ENCODE results near the gene ABTB1. TPM values are rescaled to one million over a fixed set of nuclear protein-coding genes. Genes with fewer than 3 reads are reported as not detected.

ABTB1 gene
- total RNA-seq, 1 donor from 2014 or later = 11.8 TPM

GRCh38 chr3:127644641-127645370 is 27.9 kb upstream of the ABTB1 start:
- H3K4me3 ChIP-seq (ENCODE audit: insufficient read depth, low read depth, low read length) = no peak overlapping the region
- H3K4me3 Mint-ChIP-seq (ENCODE audit: unreplicated experiment) = no peak overlapping the region
- H3K36me3 ChIP-seq (ENCODE audit: insufficient read depth, low read length) = no peaks in the 10 kb centered on the region
- H3K9me3 ChIP-seq (ENCODE audit: insufficient read depth, low read depth, low read length) = no peaks in the 10 kb centered on the region
- H4K20me1 ChIP-seq (ENCODE audit: insufficient read depth, low read length) = no peaks in the 10 kb centered on the region
- no peaks in the 10 kb centered on the region for H3K36me3 Mint-ChIP-seq (ENCODE audit: low read depth, unreplicated experiment)
- no peaks in the 10 kb centered on the region for H3K9me3 Mint-ChIP-seq (ENCODE audit: unreplicated experiment)
- H3K27ac ChIP-seq (ENCODE audit: low read depth, low read length) = no peak overlapping the region
- FAIRE-seq (no peak), DNase-seq (ENCODE audit: low read depth) (no peak)
- H3K4me1 ChIP-seq (ENCODE audit: insufficient read depth, low read length) = peaks cover 3% of the 10 kb centered on the region
- H2AFZ ChIP-seq (ENCODE audit: low read depth, low read length) = no peak overlapping the region
- no peak for TF ChIP-seq CTCF (IDR thresholded peaks at IDR 0.05; ENCODE audit: insufficient read depth, low read depth, low read length)
- TF ChIP-seq EZH2 (IDR thresholded peaks at IDR 0.05; ENCODE audit: insufficient read depth, low read length) = no peak
- no peak overlapping the region for H3K4me2 ChIP-seq (ENCODE audit: low read length)
- H3K79me2 ChIP-seq (ENCODE audit: insufficient read depth, low read length) = no peaks in the 10 kb centered on the region
- peaks cover 8% of the 10 kb centered on the region for H3K27me3 Mint-ChIP-seq (ENCODE audit: low read depth, unreplicated experiment)
- H3K27me3 ChIP-seq (ENCODE audit: insufficient read depth, low read length) = no peaks in the 10 kb centered on the region
- H3K27ac Mint-ChIP-seq (ENCODE audit: unreplicated experiment) = no peak overlapping the region
- H3K4me1 Mint-ChIP-seq (ENCODE audit: low read depth, unreplicated experiment) = peaks cover 3% of the 10 kb centered on the region
- no peak overlapping the region for H3K9ac ChIP-seq (ENCODE audit: low read length)

DNA sequence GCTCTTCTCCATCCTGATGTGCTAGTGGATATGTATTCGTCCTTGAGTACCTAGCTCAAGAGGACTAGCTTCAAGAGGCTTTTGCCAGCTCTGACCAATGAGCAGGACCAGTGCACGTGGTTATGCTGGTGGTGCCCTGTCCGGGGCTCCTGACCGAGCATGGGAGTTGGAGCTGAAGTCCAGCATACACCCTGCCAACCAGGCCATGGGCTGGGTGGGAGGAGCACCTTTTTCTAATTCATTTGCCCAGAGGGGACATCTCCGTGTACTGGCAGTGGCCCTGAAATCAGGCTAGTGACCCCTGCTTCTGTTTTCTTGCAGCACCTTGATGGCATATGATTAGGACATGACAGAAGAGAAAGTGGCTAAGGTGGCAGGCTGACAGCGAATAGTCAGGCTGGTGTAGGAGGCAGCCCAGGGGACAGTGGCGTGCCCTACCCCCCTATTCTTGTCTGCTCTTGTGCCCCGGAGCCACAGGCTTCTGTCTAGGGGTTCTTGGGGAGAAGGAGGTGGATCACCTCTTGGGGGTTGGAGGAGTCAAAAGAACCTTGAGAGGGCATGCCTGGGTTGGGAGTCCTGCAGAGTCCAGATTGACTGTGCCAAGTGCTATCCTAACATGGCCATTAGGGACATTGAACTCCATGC is 27.3 kb upstream of the ABTB1 start:
- no peaks in the 10 kb centered on the region for H3K9me3 ChIP-seq (ENCODE audit: insufficient read depth, low read depth, low read length)
- H4K20me1 ChIP-seq (ENCODE audit: insufficient read depth, low read length) = no peaks in the 10 kb centered on the region
- no peaks in the 10 kb centered on the region for H3K4me1 ChIP-seq (ENCODE audit: insufficient read depth, low read length)
- no peak overlapping the region for H3K27ac ChIP-seq (ENCODE audit: low read depth, low read length)
- TF ChIP-seq CTCF (IDR thresholded peaks at IDR 0.05; ENCODE audit: insufficient read depth, low read depth, low read length) (no peak), EZH2 (IDR thresholded peaks at IDR 0.05; ENCODE audit: insufficient read depth, low read length) (no peak)
- Mint-ChIP-seq H3K4me1 (ENCODE audit: low read depth, unreplicated experiment) (no peaks in the 10 kb centered on the region), H3K4me3 (ENCODE audit: unreplicated experiment) (no peak overlapping the region), H3K9me3 (ENCODE audit: unreplicated experiment) (no peaks in the 10 kb centered on the region), H3K27ac (ENCODE audit: unreplicated experiment) (no peak overlapping the region), H3K27me3 (ENCODE audit: low read depth, unreplicated experiment) (peaks cover 8% of the 10 kb centered on the region), H3K36me3 (ENCODE audit: low read depth, unreplicated experiment) (no peaks in the 10 kb centered on the region)
- H3K4me3 ChIP-seq (ENCODE audit: insufficient read depth, low read depth, low read length) = no peak overlapping the region
- no peaks in the 10 kb centered on the region for H3K36me3 ChIP-seq (ENCODE audit: insufficient read depth, low read length)
- H2AFZ ChIP-seq (ENCODE audit: low read depth, low read length) = no peak overlapping the region
- no peak overlapping the region for H3K4me2 ChIP-seq (ENCODE audit: low read length)
- FAIRE-seq = no peak
- H3K27me3 ChIP-seq (ENCODE audit: insufficient read depth, low read length) = no peaks in the 10 kb centered on the region
- H3K9ac ChIP-seq (ENCODE audit: low read length) = no peak overlapping the region
- DNase-seq (ENCODE audit: low read depth) = no peak
- H3K79me2 ChIP-seq (ENCODE audit: insufficient read depth, low read length) = no peaks in the 10 kb centered on the region
